MM.1S (cell line): ENCODE measurements around the gene SCIN.

ENCODE experiments used
- EZH2phosphoT487 ChIP-seq: fragments of 300-600 bp; sonication (generic); IDR thresholded peaks from 2 replicates; pipeline ENCODE4 v1.6.1; 2018; ENCODE audit warnings: antibody characterized with exemption, low read length
- TF ChIP-seq, protein P1 (sequence below): fragments of 300-600 bp; sonication (generic); IDR thresholded peaks from 2 replicates; pipeline ENCODE4 v1.5.1; 2016; ENCODE audit warnings: antibody characterized with exemption, low read length, mixed read lengths

DNA sequence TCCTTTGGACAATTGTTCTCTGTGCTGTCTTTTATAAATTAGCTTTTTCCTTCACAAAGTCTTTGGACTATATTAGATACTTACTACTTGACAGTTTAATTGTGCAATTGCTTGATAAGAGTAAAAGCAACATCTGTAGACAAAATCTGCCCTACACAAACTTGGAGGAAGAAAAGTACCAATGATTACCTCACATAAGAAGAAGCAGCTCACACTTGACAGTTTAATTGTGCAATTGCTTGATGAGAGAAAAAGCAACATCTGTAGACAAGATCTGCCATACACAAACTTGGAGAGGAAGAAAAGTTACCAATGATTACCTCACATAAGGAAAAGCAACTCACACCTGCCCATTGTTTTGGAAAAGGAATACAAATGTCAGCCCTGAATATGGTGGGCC is 17.1 kb upstream of the SCIN start:
- TF ChIP-seq, protein P1, sequence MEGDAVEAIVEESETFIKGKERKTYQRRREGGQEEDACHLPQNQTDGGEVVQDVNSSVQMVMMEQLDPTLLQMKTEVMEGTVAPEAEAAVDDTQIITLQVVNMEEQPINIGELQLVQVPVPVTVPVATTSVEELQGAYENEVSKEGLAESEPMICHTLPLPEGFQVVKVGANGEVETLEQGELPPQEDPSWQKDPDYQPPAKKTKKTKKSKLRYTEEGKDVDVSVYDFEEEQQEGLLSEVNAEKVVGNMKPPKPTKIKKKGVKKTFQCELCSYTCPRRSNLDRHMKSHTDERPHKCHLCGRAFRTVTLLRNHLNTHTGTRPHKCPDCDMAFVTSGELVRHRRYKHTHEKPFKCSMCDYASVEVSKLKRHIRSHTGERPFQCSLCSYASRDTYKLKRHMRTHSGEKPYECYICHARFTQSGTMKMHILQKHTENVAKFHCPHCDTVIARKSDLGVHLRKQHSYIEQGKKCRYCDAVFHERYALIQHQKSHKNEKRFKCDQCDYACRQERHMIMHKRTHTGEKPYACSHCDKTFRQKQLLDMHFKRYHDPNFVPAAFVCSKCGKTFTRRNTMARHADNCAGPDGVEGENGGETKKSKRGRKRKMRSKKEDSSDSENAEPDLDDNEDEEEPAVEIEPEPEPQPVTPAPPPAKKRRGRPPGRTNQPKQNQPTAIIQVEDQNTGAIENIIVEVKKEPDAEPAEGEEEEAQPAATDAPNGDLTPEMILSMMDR = no peak
- no peak for TF ChIP-seq EZH2phosphoT487
